Measurements from ENCODE around the gene PXDC1. TPM values are rescaled to one million over a fixed set of nuclear protein-coding genes. Genes with fewer than 3 reads are reported as not detected.
A peak's percentile ranks its signal among the peaks of the same experiment; 100 is the strongest.
"Not testable (repeated sequence)": the region's sequence is repeated elsewhere in the genome, so short reads cannot be mapped to it uniquely, and the experiment has no call there.

Gene PXDC1
- polyA plus RNA-seq, 1 donor from 2014 or later: 9.5 TPM

DNA sequence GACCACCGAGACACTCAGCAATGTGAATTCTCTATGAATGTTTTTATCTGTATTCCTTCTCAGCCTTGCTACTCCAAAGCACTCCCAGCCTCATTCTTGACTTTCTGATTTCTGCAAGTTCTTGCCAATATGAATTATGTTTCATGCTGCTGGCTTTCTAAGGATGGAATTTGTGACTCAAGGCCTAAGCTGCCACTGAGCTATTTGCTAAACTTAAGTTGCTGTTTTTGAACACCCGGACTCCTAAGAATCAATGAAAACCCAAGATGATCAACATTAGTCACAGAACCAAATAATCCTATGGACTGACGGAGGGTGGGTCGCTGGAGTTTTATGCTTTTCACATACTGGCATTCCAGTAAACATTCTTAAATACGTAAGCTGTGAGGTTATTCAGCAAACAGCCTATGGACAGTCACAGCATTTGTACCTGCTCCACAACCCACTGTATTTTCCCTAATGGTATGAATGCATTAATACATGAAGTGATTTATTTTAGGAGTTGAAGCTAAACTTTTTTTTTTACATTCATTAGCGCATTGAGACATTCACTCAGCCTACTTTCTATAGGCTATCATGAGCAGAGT is 8.2 kb upstream of the PXDC1 start:
- H3K9me3 Mint-ChIP-seq: no peaks in the 10 kb centered on the region
- H3K27me3 Mint-ChIP-seq: no peaks in the 10 kb centered on the region
- H3K27ac Mint-ChIP-seq: peak overlapping the region in 1 of 3 donors; percentile 35
- no peak overlapping the region for H3K4me3 Mint-ChIP-seq
- peaks cover 13 to 16% (median 14%) of the 10 kb centered on the region in 3 donors for H3K4me1 Mint-ChIP-seq
- no peaks in the 10 kb centered on the region for H3K36me3 Mint-ChIP-seq

DNA sequence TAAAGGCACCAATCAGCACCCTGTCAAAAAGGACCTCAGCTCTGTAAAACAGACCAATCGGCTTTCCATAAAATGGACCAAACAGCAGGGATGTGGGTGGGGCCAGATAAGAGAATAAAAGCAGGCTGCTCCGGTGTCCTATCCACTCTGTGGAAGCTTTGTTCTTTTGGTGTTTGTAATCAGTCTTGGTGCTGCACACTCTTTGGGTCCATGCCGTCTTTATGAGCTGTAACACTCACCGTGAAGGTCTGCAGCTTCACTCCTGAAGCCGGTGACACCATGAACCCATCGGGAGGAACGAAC is 7.3 kb upstream of the PXDC1 start:
- Mint-ChIP-seq H3K36me3 (no peaks in the 10 kb centered on the region), H3K4me3 (no peak overlapping the region), H3K9me3 (no peaks in the 10 kb centered on the region), H3K27me3 (no peaks in the 10 kb centered on the region), H3K4me1 (peaks cover 13 to 17% (median 16%) of the 10 kb centered on the region in 3 donors), H3K27ac (no peak overlapping the region)

DNA sequence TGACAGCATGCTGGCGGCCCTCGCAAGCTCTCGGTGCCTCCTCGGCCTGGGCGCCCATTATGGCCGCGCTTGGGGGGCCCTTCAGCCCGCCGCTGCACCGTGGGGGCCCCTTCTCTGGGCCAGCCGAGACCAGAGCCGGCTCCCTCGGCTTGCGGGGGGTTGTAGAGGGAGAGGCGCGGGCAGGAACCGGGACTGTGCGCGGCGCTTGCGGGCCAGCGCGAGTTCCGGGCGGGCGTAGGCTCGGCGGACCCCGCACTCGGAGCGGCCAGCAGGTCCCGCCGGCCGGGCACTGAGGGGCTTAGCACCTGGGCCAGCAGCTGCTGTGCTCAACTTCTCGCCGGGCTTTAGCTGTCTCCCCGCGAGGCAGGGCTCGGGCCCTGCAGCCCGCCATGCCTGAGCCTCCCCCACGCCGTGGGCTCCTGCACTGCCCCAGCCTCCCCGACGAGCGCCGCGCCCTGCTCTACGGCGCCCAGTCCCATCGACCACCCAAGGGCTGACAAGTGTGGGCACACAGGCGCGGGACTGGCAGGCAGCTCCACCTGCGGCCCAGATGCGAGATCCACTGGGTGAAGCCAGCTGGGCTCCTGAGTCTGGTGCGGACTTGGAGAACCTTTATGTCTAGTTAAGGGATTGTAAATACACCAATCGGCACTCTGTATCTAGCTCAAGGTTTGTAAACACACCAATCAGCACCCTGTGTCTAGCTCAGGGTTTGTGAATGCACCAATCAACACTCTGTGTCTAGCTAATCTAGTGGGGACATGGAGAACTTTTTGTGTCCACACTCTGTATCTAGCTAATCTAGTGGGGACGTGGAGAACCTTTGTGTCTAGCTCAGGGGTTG is 6.7 kb upstream of the PXDC1 start:
- peaks cover 12 to 19% (median 18%) of the 10 kb centered on the region in 3 donors for H3K4me1 Mint-ChIP-seq
- H3K36me3 Mint-ChIP-seq, H3K9me3 Mint-ChIP-seq, H3K27me3 Mint-ChIP-seq, H3K27ac Mint-ChIP-seq, H3K4me3 Mint-ChIP-seq: not testable (repeated sequence)

DNA sequence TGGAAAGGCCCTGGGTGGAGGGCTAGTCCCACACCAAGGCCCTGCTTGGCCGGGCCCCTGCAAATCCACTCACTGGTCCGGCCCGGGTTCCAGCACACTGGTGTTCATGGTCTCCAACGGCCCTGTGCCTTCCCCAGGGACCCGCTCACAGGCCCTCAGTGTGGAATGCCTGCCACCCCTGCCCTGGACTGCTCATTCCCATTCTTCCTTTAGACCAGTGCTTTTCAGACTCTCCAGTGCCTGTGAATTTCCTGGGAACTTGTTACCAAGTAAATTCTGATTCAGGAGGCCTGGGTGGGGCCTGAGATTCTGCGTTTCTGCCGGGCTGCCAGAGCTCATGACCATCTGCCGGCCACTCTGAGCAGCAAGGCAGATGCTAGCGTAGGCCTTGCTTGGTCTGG is 5.7 kb upstream of the PXDC1 start:
- Mint-ChIP-seq H3K4me3 (peak overlapping the region in 1 of 4 donors; percentile 87), H3K27ac (peak overlapping the region in 1 of 3 donors; percentile 89), H3K9me3 (no peaks in the 10 kb centered on the region), H3K4me1 (peaks cover 16 to 24% (median 18%) of the 10 kb centered on the region in 3 donors), H3K27me3 (no peaks in the 10 kb centered on the region), H3K36me3 (no peaks in the 10 kb centered on the region)

DNA sequence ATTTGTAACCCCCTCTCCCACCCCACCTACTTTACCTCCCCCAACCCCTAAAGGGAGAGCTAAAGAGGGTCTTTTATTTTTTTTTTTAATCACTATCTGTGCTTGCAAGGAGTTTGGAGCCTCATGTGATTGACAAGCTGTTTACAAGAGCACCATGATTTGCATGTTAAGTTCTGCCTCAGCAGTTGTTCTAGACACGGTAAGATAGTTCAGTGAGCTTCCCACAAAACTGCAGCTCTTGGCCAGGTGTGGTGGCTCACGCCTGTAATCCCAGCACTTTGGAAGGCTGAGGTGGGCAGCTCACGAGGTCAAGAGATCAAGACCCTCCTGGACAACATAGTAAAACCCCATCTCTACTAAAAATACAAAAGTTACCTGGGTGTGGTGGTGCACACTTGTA is 5.0 kb upstream of the PXDC1 start:
- Mint-ChIP-seq H3K4me3 (peak overlapping the region; percentile 42 to 94 (median 76)), H3K4me1 (peaks cover 16 to 24% (median 18%) of the 10 kb centered on the region in 3 donors), H3K9me3 (no peaks in the 10 kb centered on the region), H3K27ac (peak overlapping the region; percentile 61 to 98 (median 89)), H3K27me3 (no peaks in the 10 kb centered on the region), H3K36me3 (no peaks in the 10 kb centered on the region)

DNA sequence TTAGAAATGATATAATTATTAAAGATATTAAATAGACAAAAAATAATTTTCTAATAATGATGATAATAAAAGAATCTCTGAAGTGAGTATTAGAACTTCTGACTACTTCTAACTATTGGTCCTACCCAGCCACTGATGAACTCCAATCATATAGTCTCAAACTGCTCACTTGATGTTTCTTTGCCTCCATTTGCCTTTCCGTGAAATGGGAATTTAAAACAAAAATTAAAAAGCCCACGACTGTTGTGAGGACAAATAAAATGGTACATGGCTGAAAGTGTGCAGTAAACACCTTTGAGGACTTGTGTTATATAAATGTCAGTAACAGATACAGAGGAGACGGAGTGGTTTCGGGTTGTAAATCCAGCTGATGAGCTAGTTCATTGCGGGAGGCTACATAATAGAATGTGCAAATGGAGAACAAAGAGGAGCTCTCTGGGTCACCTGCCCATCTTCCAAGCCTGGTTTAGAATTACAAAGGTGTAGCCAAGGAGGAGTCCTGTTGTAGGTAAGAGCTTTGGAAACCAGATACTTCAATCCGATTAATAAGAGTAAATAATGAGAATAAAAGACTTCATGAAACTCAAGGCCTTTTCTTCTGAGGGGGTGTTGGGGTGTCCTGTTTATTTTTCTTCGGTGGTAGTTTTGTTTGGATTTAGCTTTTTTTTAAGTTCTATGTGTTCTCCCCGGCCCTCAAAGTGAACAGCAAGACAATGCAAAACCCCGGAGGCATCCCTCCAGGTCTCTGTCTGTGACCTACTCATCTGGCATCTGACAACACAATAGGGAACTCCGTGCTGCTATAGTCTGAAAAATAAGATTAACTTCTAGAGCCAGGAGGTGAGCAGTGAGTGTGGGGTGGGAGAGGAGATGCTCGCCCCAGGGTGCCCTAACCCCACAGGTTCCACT is 4.4 kb upstream of the PXDC1 start:
- peaks cover 16 to 24% (median 18%) of the 10 kb centered on the region in 3 donors for H3K4me1 Mint-ChIP-seq
- H3K9me3 Mint-ChIP-seq: no peaks in the 10 kb centered on the region
- peak overlapping the region; percentile 42 to 94 (median 76) for H3K4me3 Mint-ChIP-seq
- no peaks in the 10 kb centered on the region for H3K27me3 Mint-ChIP-seq
- H3K36me3 Mint-ChIP-seq: no peaks in the 10 kb centered on the region
- peak overlapping the region; percentile 61 to 98 (median 89) for H3K27ac Mint-ChIP-seq

DNA sequence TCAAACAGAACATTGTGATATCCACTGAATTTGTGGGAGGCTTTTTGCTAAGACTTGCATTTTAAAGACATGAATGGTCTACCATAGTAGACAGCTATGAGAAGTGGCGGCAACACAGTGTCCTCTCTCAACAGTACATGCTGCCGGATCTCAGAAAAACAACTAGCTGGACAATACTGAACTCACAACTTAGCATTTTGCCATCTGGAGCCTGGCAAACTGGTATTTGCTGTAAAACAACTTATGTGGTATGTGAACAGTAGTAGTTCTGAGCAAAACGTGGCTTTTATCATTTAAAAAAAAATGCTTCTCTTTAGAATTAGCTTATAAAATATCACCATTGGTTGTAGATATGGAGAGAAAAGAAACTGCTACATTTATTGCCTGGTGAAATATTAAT is 3.3 kb upstream of the PXDC1 start:
- Mint-ChIP-seq H3K4me1 (peaks cover 21 to 27% (median 21%) of the 10 kb centered on the region in 3 donors), H3K4me3 (peak overlapping the region in 2 of 4 donors; percentile 18 to 82), H3K9me3 (no peaks in the 10 kb centered on the region), H3K27me3 (no peaks in the 10 kb centered on the region), H3K27ac (peak overlapping the region in 2 of 3 donors; percentile 57 to 71), H3K36me3 (no peaks in the 10 kb centered on the region)

DNA sequence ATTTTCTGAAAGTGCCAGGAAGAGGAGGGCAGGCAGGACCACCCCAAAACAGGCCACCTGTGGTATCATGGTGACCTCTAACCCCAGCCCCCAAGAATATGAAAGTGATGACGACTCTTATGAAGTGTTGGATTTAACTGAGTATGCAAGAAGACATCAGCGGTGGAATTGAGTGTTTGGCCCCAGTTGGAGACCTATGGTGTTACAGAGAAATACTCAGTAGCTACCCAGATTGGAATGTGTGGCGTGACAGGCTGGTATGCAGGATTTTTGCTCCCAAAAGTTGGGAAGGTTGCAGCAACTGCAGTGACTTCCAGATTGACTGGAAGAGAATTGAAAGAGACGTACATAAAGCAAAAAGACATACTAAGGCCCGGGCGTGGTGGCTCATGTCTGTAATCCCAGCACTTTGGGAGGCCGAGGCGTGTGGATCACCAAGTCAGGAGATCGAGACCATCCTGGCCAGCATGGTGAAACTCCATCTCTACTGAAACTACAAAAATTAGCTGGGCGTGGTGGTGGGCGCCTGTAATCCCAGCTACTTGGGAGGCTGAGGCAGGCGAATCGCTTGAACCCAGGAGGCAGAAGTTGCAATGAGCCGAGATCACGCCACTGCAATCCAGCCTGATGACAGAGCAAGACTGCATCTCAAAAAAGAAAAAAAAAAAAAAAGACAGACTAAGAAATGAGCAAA is 2.7 kb upstream of the PXDC1 start:
- H3K27me3 Mint-ChIP-seq, H3K36me3 Mint-ChIP-seq, H3K9me3 Mint-ChIP-seq: not testable (repeated sequence)
- H3K4me3 Mint-ChIP-seq: peak overlapping the region in 2 of 4 donors; percentile 19 to 82
- peaks cover 26 to 33% (median 27%) of the 10 kb centered on the region in 3 donors for H3K4me1 Mint-ChIP-seq
- peak overlapping the region in 2 of 3 donors; percentile 57 to 71 for H3K27ac Mint-ChIP-seq

DNA sequence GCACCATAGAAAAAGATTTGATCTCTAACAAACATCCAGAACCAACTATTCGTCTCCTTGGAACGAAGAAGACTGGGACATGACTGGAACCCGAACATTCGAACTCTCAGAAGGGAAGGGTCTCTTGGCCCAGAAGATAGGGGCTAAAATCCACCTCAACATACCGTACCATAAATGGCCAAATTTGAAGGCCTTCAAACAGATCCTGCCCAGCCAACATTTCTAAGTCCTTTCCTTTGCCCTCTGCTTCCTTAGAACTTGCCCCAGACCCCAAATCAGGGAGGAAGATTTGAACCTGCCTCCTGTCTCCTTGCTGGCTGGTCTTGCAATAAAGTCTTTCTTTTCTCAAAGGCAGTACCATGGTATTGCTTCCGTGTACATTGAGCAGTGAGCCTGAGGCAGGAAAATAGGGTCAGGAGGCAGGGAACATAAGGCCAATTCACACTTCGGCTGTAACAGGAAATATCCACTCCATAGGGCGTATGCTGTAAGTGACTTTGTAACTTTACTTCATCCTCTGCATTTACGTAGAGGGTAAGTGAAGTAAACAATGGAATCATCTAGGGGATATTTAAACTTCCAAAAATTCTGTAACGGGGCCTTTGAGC is 1.8 kb upstream of the PXDC1 start:
- H3K4me3 Mint-ChIP-seq: peak overlapping the region; percentile 69 to 87 (median 80)
- H3K27me3 Mint-ChIP-seq: no peaks in the 10 kb centered on the region
- no peaks in the 10 kb centered on the region for H3K9me3 Mint-ChIP-seq
- no peaks in the 10 kb centered on the region for H3K36me3 Mint-ChIP-seq
- H3K27ac Mint-ChIP-seq: peak overlapping the region; percentile 48 to 80 (median 74)
- peaks cover 32 to 40% (median 34%) of the 10 kb centered on the region in 3 donors for H3K4me1 Mint-ChIP-seq

DNA sequence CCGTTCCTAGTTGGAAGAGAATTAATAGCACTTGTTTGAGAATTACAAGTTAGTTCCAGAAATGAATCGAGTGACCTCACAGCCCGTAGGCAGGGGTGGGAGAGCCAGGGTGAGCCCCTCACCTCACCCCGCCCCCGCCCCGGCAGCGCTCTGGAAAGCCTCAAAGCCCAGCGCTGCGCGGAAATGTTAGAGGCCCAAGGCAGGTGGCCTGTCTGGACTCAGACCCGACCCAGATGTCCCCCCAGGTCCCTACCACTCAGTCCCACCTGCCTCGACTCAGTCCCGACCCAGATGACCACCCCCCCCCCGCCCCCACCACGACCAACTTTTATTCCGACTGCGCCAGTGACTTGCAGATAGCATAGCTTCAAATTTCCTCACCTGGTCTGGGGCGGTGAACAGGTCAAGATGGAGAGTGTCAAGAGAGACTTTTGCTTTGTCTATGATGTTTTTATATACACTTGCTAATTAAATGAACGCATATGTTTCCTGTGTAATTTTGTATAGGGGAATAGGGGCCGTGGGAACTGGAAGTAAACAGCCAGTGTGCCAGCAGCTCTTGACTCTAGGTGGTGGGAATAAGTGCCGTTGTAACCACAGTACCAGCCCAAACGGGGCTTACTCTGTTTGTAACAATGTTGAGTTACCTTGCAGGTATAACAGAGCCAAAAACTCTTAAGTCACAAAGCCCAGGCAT is 1.2 kb upstream of the PXDC1 start:
- H3K4me1 Mint-ChIP-seq: peaks cover 38 to 47% (median 41%) of the 10 kb centered on the region in 3 donors
- H3K27me3 Mint-ChIP-seq: no peaks in the 10 kb centered on the region
- H3K4me3 Mint-ChIP-seq: peak overlapping the region; percentile 79 to 87 (median 84)
- peak overlapping the region; percentile 48 to 84 (median 74) for H3K27ac Mint-ChIP-seq
- H3K9me3 Mint-ChIP-seq: no peaks in the 10 kb centered on the region
- H3K36me3 Mint-ChIP-seq: no peaks in the 10 kb centered on the region

DNA sequence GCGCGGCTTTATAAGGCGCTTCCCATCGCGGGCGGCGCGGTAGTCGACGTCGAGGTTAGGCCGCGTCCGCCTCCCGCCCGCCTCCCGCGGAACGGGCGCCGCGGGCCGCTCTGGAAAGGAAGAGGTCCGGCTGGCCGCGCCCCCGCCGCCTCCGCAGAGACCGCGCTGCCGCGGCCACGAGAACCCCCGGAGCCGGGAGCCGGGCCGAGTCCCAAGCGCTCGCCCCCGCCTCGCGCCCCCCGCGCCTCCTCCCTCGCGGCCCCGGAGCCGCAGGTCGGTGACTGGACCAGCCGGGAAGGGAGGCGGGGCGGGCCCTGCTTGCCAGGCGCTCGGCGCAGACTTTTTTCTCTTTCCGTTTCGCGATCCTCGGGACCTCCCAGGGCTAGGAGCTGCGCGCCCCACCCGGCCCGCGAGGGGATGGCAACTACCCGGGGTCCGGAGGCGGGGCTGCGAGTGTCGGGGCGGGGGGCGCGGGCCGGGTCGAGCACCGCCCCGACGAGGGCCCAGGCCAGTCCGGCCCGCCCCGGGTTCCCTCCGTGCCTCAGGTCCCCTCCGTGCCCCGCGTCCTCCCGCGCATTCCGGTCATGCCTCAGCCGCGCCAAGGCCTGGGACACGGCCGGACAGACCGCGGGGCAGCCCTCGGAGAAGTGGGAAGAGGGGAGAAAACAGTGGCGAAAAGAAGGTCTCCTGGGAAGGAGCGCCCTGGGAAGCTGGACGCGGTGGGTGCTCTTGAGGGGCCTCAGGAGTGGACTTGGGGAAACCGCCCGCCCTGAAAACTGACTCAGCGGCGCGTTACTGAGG is 417 bp upstream of the PXDC1 start:
- no peaks in the 10 kb centered on the region for H3K36me3 Mint-ChIP-seq

DNA sequence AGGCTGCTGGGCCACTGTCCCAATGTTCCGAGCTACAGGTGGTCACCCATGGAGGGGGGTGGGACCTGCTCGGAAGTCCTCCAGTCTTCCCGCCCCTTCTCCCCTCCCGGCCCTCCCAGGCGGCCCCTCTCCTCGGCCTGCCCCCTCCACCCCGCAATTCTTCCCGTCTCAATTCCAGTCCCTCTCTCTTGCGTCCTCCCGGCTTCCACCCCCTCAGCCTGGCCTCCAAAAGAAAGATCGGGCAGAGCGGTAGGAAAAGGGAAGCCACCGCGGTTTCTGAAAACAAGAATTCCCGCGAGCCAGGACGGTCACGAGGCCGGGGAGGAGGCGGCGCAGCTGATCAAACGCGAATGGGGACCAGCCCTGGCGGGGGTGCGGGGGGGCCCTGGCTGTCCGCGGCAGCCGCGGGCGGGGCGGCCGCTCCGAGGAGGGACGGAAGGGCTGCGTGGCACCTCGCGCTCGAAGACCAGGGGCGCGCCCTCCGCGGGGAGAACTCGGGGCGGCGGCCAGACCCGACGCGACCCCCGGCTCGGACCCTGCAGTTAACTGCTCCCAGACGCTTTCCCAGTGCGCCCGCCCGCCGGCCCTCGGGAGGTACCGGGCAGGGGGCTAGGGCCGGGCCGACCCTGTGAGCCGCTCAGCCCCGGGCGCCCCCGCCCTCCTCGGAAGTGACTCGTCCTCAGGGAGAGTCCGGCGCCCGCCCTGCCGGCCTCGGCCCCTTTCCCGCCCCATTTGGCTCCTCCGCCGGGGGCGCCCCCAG is 1.0 kb downstream of the PXDC1 start:
- peak overlapping the region; percentile 71 to 90 (median 85) for H3K4me3 Mint-ChIP-seq
- H3K27me3 Mint-ChIP-seq: no peaks in the 10 kb centered on the region
- peak overlapping the region in 2 of 3 donors; percentile 51 to 93 for H3K27ac Mint-ChIP-seq

More for the DNA sequence above, 417 bp upstream of the PXDC1 start:
- Mint-ChIP-seq H3K27ac (peak overlapping the region; percentile 48 to 84 (median 74)), H3K27me3 (no peaks in the 10 kb centered on the region), H3K4me3 (peak overlapping the region; percentile 66 to 87 (median 80)), H3K9me3 (no peaks in the 10 kb centered on the region), H3K4me1 (peaks cover 44 to 53% (median 48%) of the 10 kb centered on the region in 3 donors)

More for the DNA sequence above, 1.0 kb downstream of the PXDC1 start:
- Mint-ChIP-seq H3K4me1 (peaks cover 42 to 55% (median 51%) of the 10 kb centered on the region in 3 donors), H3K36me3 (no peaks in the 10 kb centered on the region), H3K9me3 (no peaks in the 10 kb centered on the region)

Data from IgD-negative memory B cell (primary cell).